HG03139 (cell line): Measurements from ENCODE around the gene NAPA.

Source experiments
- ATAC-seq: cut with Tn5 transposase; IDR thresholded peaks from one replicate; pipeline ENCODE4 v1.9.1; 2021; ENCODE audit not compliant: unreplicated experiment

NAPA gene

DNA sequence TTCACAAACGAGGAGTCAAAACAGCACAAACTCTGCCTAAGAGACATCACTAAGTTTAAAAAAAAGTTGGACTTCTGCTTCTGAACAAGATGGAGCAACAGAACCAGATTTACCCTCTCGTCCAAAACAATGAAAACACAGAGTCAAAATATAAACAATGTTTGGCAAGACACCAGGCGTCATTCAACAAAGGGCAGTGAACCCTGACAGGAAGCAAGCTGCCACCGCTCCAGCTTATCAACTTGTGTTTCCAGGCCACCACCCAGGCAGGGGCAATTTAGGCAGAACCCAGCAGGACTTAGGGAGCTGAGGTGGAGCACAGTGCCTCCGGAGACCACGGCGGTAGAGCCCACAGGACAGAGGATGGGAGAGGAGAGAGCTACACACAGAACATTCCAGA is 8.6 kb upstream of the NAPA start:
- ATAC-seq: no peak

DNA sequence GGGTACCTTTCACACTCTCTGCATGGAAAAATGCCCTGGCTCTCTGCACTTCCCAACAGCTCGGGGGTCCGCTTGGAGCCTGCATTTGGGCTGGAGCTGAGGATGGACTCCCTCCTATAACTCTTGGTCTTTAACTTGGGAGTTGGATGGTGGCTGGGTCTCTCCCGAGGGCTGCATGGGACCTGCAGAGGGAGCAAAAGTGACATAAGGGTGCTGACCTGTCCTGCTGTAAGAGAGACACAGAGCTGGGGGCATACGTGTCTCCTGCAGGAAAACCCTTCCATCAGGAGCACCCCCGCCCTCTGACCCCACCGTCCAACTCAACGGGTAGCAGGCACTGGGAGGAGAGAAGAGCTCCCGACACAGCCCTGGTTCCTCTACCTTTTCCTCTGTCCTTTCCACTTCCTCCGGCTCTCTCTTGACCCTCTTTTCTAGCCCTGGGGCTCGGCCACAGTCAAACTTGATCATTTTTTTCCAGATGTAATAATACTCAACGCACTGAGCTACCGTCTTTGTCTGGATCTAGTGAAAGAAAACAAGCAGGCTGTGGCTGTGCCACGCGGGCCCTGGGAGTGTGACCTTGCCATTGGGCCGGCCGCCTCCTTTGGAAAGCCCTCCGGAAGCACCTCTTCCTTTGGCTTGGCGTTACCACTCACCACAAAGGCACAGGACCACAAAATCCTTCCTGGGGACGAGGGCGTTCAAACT is 6.8 kb upstream of the NAPA start:
- ATAC-seq: no peak

DNA sequence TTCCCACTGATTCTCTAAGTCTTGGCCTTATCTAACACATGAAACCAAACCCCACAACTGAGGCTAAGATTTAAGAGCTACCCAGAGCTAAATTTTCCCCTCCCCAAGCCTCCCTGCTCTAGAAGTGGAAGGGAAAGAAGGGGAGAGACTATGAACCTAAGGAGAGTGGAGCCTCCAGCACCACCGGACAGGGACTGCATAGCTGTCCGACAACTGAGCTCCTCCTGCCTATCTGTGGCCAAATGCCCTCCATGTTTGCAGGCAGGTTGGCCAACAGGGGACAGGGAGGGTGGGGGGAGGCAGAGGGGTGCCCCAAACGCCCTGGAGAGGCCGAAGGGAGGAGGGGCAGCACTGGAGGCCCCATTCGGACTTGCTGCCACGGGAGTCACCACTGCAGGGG is 6.0 kb upstream of the NAPA start:
- no peak for ATAC-seq

DNA sequence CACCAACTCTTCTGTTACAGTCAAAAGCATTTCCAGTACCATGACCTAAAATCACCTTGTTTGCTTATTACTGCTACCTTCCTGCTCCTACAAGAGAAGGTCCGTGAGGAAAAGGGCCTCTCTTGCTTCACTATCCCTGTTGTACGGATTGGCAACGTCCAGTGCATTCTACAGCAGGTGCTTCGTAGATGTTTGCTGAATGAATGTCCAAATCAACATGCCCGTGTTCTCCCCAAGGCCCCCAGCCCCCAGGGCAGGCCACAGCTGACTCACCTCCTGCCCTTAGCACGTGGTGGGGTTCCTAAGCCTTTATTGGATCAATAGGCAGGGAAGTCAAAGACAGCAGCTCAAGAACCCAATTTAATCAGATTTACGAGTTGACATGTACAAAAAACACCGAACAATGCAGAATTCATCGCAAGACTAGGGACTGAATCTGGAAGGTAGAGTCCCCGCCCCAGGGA is 5.5 kb upstream of the NAPA start:
- no peak for ATAC-seq

DNA sequence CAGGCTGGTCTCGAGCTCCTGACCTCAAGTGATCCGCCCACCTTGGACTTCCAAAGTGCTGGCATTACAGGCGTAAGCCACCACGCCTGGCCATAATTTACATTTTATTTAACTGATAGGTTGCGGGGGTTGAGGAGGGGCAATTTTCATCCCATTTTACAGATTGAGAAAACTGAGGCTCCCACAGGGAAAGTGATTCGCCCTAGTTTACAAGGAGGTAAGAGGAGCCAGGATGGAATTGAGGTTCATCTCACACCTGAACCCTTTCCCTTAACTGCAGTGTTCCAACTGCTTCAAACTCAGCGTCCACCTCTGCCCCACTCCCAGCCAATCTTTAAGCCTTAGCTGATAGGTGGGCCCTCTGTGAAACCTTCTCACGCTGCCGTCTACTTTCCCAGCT is 4.0 kb upstream of the NAPA start:
- no peak for ATAC-seq

DNA sequence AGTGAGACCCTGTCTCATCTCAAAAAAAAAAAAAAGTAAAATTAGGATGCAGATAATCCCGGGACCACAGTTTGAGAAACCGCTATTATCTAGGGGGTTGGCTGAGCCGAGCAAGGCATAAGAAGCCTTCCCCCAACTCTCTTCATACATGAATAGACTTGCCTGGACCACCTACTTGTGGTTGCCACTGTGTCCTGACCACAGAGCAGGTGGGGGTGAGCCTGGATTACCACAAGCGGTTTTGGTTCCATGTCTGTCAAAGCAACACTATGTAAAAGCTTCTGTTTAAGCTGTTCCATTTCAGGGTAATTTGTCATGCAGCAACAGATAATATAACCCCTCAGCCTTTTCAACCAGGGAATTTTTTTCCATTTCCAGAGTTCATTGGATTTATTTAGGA is 3.3 kb upstream of the NAPA start:
- no peak for ATAC-seq

DNA sequence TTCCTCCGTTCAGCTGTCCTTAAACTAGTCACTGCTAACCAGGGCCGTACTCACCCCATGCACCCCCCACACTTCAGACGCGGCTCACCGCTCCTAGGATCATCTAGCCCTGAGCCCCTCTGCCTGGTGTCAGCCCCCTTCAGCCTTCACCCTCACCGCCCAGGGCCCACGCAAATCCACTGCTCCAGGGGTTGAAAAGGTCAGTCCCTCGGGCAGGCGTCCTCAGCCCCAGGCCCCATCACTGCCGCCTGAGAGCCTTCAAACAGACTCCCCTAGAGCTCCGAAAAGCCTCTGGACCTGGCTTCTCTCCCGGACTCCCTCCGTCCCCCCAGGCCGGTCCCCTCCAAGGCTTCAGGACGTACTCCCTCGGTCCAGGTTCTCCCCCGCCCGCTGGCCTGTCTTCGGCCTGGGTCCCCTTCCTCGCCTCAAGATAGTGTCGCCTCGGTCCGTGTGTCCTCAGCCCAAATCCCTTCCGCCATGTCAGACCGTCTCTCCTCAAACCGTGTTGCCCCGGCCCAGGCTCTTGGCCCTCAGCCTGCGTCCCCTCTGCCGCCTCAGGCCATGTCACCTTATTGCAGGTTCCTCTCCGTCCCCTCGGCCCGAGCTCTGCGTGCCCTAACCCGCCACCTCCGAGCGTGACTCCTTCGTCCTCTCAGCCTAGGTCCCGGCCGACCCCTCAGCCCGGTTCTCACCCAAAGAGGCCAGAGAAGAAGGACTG is 553 bp downstream of the NAPA start:
- no peak for ATAC-seq

DNA sequence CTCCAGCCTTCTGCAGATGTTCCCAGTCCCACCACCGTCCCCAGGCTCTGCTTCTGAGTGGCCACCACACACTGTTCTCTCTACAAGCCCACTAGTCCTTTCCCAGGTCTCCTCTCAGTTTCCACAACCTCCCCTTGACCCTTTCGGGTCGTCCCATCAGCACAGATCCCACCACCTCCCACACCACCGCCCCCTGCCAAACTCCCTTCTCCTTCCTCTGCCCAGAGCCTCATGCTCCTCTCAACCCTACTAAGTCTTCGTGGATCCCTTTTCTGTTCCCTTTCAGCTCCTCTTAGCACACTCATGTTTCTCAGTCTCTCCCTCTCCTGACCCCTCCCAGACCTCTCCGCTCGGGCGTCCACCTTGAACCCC is 1.9 kb downstream of the NAPA start:
- no peak for ATAC-seq

DNA sequence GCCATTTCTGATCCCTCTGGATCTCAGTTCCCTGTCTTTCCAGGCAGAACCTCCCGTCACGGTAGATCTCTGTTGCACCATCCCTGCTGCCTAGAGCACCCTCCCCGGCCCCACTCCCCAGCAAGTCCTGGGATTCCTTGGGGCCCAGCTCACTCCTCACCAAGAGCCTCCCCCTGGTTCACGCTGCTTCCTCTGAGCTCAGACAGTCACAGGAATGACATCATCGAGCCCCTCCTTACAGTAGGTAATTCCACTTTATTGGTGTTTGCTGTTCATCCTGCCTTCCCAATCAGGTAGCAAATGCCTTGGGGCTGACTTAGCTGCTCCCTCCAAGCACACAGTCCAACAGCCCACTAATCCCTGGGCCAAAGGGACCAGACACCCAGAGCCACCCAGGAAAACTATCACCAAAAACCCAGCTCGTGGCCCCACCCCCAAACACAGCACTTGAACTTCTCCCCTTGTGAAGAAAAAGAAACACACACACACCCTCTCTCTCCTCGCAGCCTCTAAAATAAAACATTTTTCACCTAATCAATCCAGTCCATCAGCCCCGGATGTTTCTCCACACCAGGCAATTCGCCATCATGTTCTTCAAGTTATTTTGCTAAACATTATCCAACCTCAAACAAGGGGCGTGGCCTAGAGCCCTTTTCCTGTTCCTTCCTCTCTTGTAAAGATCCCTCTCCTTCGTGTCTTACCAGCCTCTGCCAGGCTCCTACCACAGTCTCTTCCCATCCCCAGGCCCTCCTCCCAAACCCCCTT is 2.5 kb downstream of the NAPA start:
- ATAC-seq: no peak

DNA sequence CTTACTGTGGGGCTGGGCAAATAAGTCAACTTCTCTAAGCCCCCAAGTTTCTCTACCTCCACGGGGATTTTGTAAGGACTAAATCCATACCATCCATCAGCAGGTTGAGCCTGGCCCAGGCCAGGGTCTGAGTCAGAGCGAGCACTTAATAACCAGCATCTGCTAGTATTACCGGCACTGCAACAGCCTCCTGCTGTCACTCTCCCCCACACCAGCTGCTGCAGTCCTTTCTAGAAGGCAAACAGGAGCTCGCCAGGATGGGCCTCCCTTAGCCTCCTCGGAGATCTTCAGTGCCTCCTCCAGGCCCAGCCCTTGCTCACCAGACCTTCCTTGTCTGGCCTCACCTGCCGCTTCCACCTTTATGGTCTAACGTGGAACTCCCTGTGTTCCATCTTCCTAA is 3.2 kb downstream of the NAPA start:
- ATAC-seq: no peak

DNA sequence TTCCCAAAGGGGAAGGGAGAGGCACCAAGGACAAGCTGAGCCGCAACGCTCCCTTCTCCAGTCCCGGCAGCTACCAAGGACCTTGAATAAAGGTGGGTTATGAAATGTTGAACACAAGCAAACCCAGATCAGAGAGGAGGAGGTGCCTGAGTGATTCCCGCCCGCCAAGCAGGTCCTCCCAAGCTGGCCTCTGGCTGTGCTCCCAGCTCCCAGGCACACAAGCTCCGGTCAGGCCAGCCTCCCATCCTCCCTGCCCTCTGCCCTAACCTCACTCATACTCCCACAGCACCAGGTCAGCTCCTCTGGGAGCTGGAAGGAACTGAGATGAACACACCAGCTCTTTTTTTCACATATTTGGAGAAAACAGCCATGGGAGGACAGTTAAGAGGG is 3.7 kb downstream of the NAPA start:
- no peak for ATAC-seq

DNA sequence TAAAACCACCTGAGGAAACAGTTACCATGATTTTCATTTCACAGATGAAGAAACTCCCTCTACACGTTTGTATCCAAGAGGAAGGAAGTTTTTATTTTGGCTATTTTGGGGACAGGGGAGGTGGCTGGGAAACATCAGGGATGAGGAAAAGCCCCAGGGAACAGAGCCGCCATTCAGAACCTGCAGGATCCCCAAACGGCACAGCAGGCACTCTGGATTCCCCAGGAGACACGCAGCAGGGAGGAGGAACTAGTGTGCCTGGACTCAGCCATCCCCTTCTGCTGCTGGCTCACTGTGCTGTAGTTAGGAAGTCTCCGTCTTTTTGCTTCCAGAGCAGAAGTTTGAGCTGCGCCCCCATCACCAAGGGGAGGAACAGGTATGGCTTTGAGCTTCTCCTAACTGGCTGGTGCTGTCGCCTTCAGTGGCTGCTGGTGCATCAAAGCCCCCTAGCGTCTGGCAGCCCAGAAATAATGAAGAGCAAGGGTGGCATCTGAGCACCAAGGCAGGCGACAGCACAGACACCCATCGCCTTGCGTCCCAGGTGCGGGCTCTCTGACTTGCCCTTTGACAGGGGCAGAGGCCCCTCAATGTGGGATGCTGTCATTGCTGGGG is 4.2 kb downstream of the NAPA start:
- no peak for ATAC-seq

DNA sequence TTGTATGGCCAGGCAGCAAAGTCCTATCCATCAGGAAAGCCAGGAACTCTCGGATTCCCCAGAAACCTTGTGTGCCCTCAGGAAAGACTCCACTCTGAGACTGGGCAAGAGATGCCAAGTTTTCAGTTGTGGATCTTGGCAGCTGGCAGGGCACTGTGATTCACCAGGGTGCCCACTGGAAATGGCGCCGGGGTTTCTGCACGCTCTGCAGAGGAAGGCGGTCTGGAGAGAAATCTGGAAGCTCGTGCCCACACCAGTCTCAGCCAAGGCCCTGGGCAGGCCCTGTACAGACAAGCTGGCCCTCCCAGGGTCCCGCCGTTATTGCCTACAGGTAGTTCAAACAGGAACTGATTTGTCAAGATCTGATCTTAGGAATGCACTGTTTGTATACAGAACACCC is 4.9 kb downstream of the NAPA start:
- ATAC-seq: no peak

DNA sequence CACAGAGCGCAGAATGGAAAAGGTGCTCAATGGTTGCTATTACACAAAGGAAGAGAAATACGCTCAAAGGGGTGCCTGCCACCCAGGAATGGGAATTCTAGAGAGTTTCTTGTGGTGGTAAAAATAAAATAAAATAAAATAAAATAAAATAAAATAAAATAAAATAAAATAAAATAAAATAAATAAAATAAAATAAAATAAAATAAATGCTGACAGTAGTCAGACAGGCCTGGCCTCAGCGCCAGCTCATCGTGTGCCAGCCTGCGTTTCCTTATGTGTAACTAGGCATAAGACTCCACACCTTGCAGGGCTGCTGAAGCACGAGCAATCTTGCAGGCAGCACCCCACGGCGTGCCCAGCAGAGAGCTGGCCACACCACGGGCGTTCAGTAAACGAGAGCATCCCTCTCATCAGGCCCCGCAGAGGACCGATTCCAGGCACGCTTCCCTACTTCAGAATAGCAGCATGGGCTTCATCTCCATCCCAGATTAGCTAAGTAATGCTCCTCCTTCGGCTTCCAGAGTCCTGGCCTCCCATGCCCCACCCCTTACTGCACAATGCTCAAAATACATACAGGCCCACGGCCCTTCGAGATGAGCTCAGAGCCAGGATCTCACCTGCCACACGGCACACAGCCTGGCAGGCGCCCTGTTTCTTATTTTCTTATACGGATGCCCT is 5.6 kb downstream of the NAPA start:
- no peak for ATAC-seq

DNA sequence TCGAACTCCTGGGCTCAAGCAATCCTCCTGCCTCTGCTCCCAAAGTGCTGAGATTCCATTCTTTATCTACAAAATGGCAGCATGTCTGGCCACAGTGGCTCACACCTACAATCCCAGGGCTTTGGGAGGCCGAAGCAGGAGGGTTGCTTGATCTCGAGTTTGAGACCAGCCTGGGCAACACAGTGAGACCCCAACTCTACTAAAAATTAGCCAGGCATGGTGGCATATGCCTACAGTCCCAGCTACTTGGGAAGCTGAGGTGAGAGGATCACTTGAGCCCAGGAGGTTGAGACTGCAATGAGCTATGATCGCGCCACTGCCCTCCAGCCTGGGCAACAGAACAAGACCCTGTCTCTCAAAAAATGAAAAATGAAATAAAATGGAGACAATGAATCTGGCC is 6.1 kb downstream of the NAPA start:
- ATAC-seq: no peak

DNA sequence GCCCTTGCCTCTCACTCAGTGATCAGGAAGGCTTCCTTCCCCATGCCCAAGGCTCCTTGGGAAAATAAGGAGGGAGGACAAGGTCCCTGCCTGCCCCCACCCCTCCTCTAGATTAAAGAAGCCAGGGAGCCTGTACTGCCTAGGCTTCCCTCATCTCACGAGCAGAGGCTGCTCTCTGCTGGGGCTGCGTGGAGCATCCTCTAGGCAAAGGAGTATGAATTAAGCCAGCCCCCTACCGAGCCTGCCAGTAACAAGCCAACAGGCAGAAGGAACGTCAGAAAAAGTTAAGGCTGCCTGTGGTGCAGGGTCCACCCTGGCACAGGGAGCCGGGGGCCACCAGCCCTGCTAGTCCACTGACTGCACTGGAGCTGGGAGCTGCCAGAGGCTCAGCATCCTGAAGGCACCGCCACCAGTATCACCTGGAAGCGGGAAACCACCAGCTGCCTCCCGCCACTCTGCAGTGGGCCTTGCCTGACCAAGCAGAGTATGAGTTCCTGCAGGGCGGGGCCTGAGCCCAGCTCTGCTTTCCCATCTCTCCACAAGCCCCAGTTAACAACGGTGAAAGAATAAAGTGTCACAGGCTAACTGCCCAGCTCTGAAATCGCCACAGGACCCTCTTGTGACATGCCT is 6.8 kb downstream of the NAPA start:
- ATAC-seq: no peak

DNA sequence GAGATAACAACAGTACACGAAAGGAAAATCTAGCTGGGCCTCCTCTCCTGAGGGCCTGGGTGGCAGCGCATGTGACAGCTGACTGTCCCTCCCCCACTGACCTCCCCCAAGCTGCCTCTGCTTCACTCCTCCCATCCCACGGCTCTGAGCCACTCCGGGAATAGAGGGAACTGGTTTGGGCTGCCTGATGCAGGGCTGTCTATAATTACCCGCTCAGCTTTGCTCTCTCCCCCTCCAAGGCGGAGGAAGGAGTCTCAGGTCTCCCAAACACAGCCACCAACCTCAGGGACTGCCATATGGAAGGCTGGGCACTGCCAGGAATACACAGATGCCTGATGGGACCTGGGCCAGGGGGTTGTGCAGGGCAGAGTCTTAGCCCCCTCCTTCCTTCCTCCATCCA is 7.9 kb downstream of the NAPA start:
- ATAC-seq: no peak

DNA sequence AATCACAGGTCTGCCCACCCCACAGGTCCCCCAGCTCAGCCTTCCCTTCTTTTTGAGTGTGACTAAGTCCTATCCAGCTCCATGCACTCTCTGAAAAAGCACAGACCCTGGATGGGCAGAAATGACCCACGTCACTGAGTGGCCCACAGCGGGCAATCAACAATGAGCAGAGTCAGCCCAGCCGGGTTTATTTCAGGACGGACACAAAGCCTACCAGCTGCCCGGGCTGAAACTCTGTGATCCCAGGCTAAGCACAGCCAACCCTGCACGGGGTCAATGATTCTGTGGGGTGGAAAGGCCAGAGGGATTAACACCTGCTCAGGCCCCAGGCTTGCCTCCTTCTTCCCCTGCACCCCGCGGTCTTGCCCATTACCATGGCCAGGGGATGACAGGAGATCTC is 8.4 kb downstream of the NAPA start:
- no peak for ATAC-seq

DNA sequence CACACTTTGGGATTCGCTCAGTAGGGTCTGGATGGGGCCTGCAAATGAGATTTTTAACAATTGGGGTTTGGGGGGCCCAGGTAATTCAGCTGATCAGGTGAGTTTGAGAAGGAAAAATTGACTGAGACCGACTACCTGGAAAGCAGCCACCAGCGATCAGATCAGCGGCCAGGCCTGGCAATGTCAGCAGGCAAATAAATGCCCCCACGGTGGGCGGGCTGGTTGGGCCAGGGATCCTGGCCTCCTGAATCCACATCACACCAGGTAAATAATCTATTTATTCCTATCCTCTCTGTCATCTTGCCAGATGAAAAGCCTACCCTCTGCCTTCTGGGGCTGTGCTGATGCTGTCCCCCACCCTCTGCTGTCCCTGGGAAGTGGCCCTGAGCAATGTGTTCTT is 9.4 kb downstream of the NAPA start:
- no peak for ATAC-seq

DNA sequence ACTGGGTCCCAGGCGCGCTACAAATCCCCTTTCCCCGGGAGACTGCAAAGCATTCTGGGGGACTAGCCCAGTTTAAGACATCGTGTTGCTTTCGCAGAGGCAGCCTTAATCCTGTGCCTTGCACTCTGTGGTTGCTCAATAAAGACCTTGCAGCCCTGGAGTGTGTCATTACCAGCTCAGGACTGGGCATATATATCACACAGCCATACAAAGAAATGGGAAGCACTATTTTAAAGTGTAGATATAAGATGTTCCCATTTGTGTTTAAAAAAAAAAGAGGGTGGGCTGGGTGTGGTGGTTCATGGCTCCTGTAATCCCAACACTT is 11.1 kb downstream of the NAPA start:
- no peak for ATAC-seq
